PFSK-1 (cell line): ENCODE results near the gene CDYL.

Experiments
- FOXP2 ChIP-seq: optimal IDR thresholded peaks from 2 replicates; pipeline ENCODE3; 2011; ENCODE audit warnings: borderline replicate concordance, control low read depth, inconsistent platforms; ENCODE audit not compliant: insufficient read depth; ENCODE audit errors: extremely low read length, extremely low read depth
- POLR2AphosphoS5 ChIP-seq: IDR thresholded peaks from 2 replicates; pipeline ENCODE4 v1.6.1; 2012; ENCODE audit warnings: low read depth, mild to moderate bottlenecking, control low read depth, low read length, moderate library complexity
- SIN3A ChIP-seq: IDR thresholded peaks from 2 replicates; pipeline ENCODE4 v1.6.1; 2012; ENCODE audit warnings: mild to moderate bottlenecking, low read length, moderate library complexity, borderline replicate concordance; ENCODE audit not compliant: insufficient read depth
- TAF1 ChIP-seq: IDR thresholded peaks from 2 replicates; pipeline ENCODE4 v1.6.1; 2012; ENCODE audit warnings: low read length, control low read depth, borderline replicate concordance; ENCODE audit not compliant: insufficient read depth
- TF ChIP-seq, protein P1 (sequence below), 2 experiments: IDR thresholded peaks; 2 replicates each; pipeline versions ENCODE4 v1.6.1 to v1.8.0; 2011 to 2012; ENCODE audit warnings: low read depth in 2 of 2, low read length in 2 of 2, control low read depth in 1 of 2, inconsistent platforms in 1 of 2, mild to moderate bottlenecking in 1 of 2, moderate library complexity in 1 of 2; ENCODE audit not compliant: insufficient read depth in 1 of 2

DNA sequence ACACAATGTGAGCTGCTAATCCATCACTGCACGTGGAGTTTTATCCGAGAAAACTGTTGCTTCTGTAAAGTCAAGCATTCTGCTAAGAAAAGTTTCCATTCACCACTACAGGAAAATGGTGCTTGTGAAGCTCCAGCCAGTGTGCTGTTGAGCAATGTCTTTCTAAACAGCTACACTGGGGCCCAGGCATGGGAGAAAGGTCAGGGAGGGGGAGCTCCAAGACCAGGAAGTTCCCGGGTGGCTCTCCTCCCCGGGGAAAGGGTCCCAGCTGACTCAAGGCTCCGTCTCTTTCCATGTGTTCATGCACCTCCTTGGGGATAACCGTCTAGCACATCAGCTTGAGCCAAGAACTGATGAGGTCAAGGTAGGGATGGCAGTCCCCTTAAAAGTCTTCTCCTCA, 207.1 kb downstream of the CDYL start:
- TF ChIP-seq, protein P1, sequence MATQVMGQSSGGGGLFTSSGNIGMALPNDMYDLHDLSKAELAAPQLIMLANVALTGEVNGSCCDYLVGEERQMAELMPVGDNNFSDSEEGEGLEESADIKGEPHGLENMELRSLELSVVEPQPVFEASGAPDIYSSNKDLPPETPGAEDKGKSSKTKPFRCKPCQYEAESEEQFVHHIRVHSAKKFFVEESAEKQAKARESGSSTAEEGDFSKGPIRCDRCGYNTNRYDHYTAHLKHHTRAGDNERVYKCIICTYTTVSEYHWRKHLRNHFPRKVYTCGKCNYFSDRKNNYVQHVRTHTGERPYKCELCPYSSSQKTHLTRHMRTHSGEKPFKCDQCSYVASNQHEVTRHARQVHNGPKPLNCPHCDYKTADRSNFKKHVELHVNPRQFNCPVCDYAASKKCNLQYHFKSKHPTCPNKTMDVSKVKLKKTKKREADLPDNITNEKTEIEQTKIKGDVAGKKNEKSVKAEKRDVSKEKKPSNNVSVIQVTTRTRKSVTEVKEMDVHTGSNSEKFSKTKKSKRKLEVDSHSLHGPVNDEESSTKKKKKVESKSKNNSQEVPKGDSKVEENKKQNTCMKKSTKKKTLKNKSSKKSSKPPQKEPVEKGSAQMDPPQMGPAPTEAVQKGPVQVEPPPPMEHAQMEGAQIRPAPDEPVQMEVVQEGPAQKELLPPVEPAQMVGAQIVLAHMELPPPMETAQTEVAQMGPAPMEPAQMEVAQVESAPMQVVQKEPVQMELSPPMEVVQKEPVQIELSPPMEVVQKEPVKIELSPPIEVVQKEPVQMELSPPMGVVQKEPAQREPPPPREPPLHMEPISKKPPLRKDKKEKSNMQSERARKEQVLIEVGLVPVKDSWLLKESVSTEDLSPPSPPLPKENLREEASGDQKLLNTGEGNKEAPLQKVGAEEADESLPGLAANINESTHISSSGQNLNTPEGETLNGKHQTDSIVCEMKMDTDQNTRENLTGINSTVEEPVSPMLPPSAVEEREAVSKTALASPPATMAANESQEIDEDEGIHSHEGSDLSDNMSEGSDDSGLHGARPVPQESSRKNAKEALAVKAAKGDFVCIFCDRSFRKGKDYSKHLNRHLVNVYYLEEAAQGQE (IDR thresholded peaks at IDR 0.05; ENCODE audit: insufficient read depth in 1 of 2, low read depth in 2 of 2, low read length in 2 of 2), result no peak
- TF ChIP-seq SIN3A (no peak), POLR2AphosphoS5 (no peak), TAF1 (no peak), FOXP2 (no peak)
